Measurements from ENCODE around the gene LCE3E. TPM values are rescaled to one million over a fixed set of nuclear protein-coding genes. Genes with fewer than 3 reads are reported as not detected.

LCE3E gene
- polyA plus RNA-seq, 3 donors = not detected

GRCh38 chr1:152517237-152517811, 49.3 kb downstream of the LCE3E start:
- DNase-seq (ENCODE audit: low read depth in 3 of 3, low spot score in 2 of 3) = no peak

- no peak for DNase-seq (ENCODE audit: low read depth in 3 of 3, low spot score in 2 of 3)
Observed at GRCh38 chr1:152516082-152516481, 50.5 kb downstream of the LCE3E start.

Other genes starting within 250 kb of the LCE3E start
- gene FLG, start 241.5 kb downstream of the LCE3E start, polyA plus RNA-seq (ENCODE audit: insufficient read length in 3 of 3) = 1 to 10 TPM; 2.2 to 4.0 (median 2.2) TPM
- under 1 TPM; 0.03 to 0.14 (median 0.07) TPM for gene FLG2, start 206.8 kb downstream of the LCE3E start, polyA plus RNA-seq (ENCODE audit: insufficient read length in 3 of 3)
- gene CRNN, start 152.5 kb downstream of the LCE3E start, polyA plus RNA-seq (ENCODE audit: insufficient read length in 3 of 3) = not detected
- not detected for gene LCE5A, start 56.0 kb downstream of the LCE3E start, polyA plus RNA-seq (ENCODE audit: insufficient read length in 3 of 3)
- not detected for gene CRCT1, start 52.3 kb downstream of the LCE3E start, polyA plus RNA-seq (ENCODE audit: insufficient read length in 3 of 3)
- not detected for gene LCE3D, start 13.7 kb upstream of the LCE3E start, polyA plus RNA-seq (ENCODE audit: insufficient read length in 3 of 3)
- not detected for gene LCE3C, start 33.5 kb upstream of the LCE3E start, polyA plus RNA-seq (ENCODE audit: insufficient read length in 3 of 3)
- not detected for gene LCE3B, start 47.0 kb upstream of the LCE3E start, polyA plus RNA-seq (ENCODE audit: insufficient read length in 3 of 3)
- not detected for gene LCE3A, start 56.3 kb upstream of the LCE3E start, polyA plus RNA-seq (ENCODE audit: insufficient read length in 3 of 3)
- gene LCE2D, start 96.6 kb upstream of the LCE3E start, polyA plus RNA-seq (ENCODE audit: insufficient read length in 3 of 3) = not detected
- gene LCE2C, start 108.5 kb upstream of the LCE3E start, polyA plus RNA-seq (ENCODE audit: insufficient read length in 3 of 3) = not detected
- gene LCE2B, start 119.3 kb upstream of the LCE3E start, polyA plus RNA-seq (ENCODE audit: insufficient read length in 3 of 3) = not detected
- not detected for gene LCE2A, start 131.6 kb upstream of the LCE3E start, polyA plus RNA-seq (ENCODE audit: insufficient read length in 3 of 3)
- gene LCE4A, start 141.4 kb upstream of the LCE3E start, polyA plus RNA-seq (ENCODE audit: insufficient read length in 3 of 3) = not detected
- gene KPRP, start 191.2 kb upstream of the LCE3E start, polyA plus RNA-seq (ENCODE audit: insufficient read length in 3 of 3) = not detected
- not detected for gene LCE1F, start 208.4 kb upstream of the LCE3E start, polyA plus RNA-seq (ENCODE audit: insufficient read length in 3 of 3)
- not detected for gene LCE1E, start 219.5 kb upstream of the LCE3E start, polyA plus RNA-seq (ENCODE audit: insufficient read length in 3 of 3)
- gene LCE1D, start 229.9 kb upstream of the LCE3E start, polyA plus RNA-seq (ENCODE audit: insufficient read length in 3 of 3) = not detected
- gene LCE1C, start 239.9 kb upstream of the LCE3E start, polyA plus RNA-seq (ENCODE audit: insufficient read length in 3 of 3) = not detected
- not detected for gene LCE1B, start 245.2 kb upstream of the LCE3E start, polyA plus RNA-seq (ENCODE audit: insufficient read length in 3 of 3)

Data from right renal cortex interstitium (tissue), 3 donors.